ENCODE data around the gene SDC3.

The SDC3 gene

GRCh38 chr1:30927448-30927847, 18.9 kb upstream of the SDC3 start:
- no peak for DNase-seq

- no peak for DNase-seq
These were observed 15.0 kb upstream of the SDC3 start for GRCh38 chr1:30923597-30923996.

GRCh38 chr1:30920827-30921226, 12.3 kb upstream of the SDC3 start:
- DNase-seq = no peak

- peak; percentile 4 for DNase-seq
These were observed 10.7 kb upstream of the SDC3 start for GRCh38 chr1:30919025-30919881.

- no peak for DNase-seq
These were observed 7.7 kb upstream of the SDC3 start for GRCh38 chr1:30916296-30916695.

GRCh38 chr1:30915491-30916230, 7.1 kb upstream of the SDC3 start:
- no peak for DNase-seq

- DNase-seq = no peak
These were observed 6.4 kb upstream of the SDC3 start for GRCh38 chr1:30914931-30915330.

GRCh38 chr1:30914587-30914922, 6.0 kb upstream of the SDC3 start:
- DNase-seq = no peak

- no peak for DNase-seq
These were observed 4.5 kb upstream of the SDC3 start for GRCh38 chr1:30912913-30913652.

- no peak for DNase-seq
These were observed 3.7 kb upstream of the SDC3 start for GRCh38 chr1:30912224-30912623.

GRCh38 chr1:30911059-30911954, 2.7 kb upstream of the SDC3 start:
- DNase-seq = peak; percentile 36

GRCh38 chr1:30909365-30910068, 959 bp upstream of the SDC3 start:
- DNase-seq = no peak

GRCh38 chr1:30908316-30908695, 252 bp downstream of the SDC3 start:
- DNase-seq = no peak

GRCh38 chr1:30907481-30908315, 860 bp downstream of the SDC3 start:
- DNase-seq = no peak

- no peak for DNase-seq
These were observed 1.7 kb downstream of the SDC3 start for GRCh38 chr1:30906631-30907441.

- DNase-seq = no peak
These were observed 2.5 kb downstream of the SDC3 start for GRCh38 chr1:30905916-30906620.

- no peak for DNase-seq
These were observed 3.2 kb downstream of the SDC3 start for GRCh38 chr1:30905403-30905802.

GRCh38 chr1:30904962-30905335, 3.6 kb downstream of the SDC3 start:
- DNase-seq = no peak

- no peak for DNase-seq
These were observed 4.2 kb downstream of the SDC3 start for GRCh38 chr1:30904191-30904961.
